GM19238 (cell line): ENCODE results near the gene SORBS2.
"Not testable (repeated sequence)": the region's sequence is repeated elsewhere in the genome, so short reads cannot be mapped to it uniquely, and the experiment has no call there.

ENCODE experiments used
- DNase-seq: peaks from one replicate; pipeline ENCODE4 v3.0.0; 2011; ENCODE audit warnings: low spot score; ENCODE audit not compliant: insufficient read length

Gene SORBS2

DNA sequence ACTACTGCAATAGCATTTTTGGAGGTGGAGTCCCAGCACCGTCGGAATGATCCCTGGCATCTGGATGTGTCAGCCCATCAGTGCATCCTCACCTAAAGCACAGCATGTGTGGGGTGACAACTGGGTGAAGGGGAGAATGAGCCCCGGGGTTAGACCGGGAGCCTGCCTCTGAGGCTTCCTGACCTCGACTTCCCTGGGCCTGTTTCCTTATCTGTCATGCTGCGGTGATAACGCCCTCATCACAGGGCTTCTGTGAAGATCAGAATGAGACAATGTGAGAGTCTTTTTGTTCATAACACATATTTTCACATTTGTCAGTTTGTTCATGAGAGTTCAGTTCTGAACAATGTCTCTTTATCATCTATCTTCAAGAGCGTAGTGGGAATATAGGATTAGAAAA, 245.6 kb downstream of the SORBS2 start:
- no peak for DNase-seq

DNA sequence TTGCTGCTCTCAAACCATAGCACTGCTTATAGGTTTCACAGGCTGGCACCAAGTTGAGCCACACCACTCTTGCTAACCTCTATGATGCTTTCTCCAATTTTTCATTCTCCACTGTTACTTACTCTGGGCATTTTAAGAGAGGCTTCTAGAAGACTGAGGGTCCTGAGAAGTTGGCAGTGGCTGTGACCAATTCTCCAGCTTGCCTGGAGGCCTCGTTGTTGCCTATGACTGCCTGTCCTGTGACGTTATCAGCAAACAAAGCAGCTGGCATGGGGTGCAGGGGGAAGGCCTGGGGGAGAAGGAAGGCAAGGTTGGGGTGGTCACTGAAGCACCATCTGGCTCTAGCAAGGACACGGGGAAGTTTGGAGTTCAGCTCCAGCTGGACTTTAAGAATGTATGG, 246.3 kb downstream of the SORBS2 start:
- no peak for DNase-seq

DNA sequence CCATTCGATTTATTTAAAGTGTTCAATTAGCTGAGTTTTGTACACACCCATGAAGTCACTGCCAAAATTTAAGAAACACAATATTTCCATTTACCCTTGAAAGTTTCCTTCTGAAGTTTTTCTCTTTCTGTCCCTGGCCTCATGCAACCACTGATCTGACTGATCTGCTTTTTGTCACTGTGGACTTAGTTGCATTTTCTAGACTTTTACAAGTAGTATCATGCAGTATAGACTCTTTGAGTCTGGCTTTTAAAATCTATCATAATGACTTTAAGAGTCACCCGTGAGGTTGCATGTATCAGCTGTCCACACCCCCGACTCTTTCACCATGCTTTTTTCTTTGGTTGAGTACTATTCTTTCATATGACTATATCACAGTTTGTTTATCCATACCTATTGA, 247.6 kb downstream of the SORBS2 start:
- DNase-seq, result no peak

DNA sequence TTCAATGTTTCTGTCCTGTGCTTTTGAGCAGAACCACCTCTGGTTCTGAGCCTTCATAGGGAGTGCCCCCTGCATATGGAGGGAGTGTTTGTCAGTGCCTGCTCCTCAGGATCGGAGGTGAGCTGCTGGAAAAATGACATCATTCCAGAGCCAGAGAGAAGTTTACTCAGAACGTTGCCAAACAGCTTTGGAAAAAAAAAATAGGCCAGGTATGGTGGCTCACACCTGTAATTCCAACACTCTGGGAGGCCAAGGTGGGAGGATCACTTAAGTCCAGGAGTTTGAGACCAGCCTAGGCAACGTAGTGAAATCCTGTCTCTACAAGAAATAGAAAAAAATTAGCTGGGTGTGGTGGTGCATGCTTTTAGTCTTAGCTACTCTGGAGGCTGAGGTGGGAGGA, 249.5 kb downstream of the SORBS2 start:
- no peak for DNase-seq

DNA sequence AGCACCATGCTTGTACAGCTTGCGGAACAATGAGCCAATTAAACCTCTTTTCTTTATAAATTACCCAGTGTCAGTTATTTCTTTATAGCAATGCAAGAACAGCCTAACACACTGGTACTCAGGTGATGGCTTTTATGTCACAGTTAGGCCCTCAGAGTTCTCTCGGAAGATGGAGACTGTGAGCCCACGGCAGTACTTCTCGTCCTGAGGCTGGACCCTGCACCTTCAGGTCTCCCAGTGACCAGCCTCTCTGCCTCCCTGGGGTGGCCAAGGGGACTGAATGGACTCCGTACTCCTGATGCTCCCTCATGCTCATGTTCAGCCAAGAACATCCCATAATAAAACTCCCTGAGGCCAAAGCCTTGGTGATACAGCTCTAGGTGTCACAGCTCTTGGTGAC, 251.7 kb downstream of the SORBS2 start:
- DNase-seq, result no peak

DNA sequence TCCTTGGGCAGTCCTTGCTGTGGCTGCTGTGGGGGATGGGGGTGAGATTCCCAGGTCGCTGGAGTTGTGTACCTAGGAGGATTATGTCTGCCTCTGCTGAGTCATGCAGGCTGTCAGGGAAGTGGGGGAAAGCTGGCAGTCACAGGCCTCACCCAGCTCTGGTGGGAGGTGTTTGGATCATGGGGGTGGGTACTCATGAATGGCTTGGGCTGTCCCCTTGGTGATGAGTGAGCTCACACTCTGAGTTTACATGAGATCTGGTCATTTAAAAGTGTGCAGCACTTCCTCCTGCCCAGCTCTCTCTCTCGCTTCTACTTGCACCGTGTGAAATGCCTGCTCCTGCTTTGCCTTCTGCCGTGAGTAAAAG, 252.1 kb downstream of the SORBS2 start:
- DNase-seq, result no peak

DNA sequence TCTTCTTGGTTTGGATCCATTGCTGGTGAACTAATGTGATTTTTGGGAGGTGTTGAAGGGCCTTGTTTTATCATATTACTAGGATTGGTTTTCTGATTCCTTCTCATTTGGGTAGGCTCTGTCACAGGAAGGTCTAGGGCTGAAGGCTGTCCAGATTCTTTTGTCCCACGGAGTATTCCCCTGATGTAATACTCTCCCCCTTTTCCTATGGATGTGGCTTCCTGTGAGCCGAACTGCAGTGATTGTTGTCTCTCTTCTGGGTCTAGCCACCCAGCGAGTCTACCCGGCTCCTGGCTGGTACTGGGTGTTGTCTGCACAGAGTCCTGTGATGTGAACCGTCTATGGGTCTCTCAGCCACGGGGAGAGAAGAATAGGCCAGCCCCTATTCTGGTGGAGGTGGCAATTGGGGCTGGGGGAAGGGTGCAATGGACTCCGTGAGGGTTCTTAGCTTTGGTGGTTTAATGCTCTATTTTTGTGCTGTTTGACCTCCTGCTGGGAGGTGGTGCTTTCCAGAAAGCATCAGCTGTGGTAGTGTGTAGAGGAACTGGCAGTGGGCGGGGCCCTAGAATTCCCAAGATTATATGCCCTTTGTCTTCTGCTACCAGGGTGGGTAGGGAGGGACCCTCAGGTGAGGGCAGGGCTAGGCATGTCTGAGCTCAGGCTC, 252.6 kb downstream of the SORBS2 start:
- DNase-seq, result not testable (repeated sequence)

DNA sequence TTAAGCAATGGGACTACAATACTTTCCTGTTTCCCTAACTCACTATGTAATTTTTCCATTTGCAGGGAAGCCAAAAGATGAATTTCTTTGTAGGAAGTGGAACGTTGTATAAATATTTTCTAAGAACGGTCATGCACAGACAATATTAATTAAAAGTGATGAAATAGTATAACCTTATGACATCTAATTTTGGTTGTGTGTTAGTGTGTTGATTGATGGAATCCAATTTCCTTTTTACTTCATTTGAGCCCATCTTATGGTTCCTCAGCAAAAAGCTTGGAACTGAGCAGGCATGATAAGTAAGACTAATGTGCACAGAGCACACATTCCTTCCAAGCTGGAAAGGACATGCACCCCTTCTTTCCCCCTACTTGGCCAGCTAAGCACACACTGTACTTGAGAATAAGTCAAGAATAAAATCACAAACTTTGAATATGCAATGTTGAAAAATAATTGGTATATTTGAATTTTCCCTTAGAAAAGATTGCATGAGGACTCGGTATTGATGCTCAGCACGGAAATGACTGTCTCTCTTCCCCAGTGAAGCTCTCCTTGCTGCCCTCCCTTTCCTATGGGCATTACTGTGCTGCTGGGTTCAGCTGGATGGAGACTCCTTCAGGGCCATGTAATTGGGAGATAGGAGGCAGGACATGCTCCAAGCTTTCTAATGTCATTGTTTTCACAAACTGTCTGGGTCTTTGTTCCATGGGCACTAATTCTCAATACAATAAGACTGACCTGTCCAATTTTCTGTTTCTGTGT, 257.4 kb downstream of the SORBS2 start:
- no peak for DNase-seq

DNA sequence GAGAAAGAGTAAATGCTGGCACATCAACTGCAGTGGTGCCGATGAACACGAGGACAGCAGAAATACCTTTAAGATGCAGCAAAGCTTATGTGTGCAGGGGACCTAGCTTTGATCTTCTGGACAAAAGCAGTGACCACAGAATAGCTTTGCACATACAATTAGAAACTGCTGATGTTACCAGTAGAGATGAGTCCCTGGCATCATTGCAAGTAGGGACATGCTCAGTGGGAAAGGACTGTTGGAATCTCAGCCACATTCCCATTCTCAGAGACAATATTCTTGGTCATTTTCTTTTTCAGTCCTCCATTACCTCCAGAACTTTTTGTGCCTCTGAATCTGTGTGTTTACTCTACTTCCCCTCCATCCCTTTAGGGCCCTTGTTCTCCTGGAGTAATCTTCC, 259.7 kb downstream of the SORBS2 start:
- DNase-seq, result no peak

DNA sequence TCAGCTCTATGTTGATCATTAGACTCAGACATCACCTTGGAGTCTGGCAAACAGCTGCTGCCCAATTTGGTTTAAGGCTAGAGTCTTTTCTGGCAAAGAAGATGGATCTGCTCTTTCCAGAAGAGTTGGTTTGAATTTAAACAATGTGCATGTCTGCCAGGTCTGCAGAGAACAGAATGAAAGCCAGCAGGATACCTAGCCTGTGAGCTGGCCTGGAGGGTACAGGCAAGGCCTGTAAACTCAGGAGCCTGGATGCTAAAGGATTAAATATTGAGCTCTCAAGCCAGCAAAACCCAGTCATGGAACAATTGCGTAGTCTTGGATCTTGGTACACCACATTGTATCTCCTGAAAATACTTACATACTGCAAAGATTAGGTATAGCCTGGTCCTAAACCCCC, 261.1 kb downstream of the SORBS2 start:
- DNase-seq, result no peak

DNA sequence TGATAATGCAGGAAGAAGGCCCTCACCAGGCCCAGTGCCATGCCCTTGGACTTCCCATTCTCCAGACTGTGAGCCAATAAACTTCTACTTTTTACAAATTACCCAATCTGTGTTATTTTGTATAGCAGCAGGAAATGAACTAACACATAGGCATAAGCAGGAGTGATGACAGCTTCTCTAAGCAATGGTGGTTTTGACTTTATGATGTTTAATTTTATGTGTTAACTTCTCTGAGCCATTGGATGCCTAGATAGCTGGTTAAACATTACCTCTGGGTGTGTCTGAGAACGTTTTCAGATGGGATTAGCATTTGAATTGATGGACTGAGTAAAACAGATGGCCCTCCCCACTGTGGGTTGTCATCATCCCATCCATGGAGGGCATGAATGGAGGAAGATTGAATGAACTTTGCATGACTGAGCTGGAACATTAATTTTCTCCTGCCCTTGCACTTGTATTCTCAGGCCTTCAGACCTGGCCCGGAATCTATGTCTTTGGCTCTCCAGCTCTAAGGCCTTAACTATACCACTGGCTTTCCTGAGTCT, 262.8 kb downstream of the SORBS2 start:
- DNase-seq, result no peak

DNA sequence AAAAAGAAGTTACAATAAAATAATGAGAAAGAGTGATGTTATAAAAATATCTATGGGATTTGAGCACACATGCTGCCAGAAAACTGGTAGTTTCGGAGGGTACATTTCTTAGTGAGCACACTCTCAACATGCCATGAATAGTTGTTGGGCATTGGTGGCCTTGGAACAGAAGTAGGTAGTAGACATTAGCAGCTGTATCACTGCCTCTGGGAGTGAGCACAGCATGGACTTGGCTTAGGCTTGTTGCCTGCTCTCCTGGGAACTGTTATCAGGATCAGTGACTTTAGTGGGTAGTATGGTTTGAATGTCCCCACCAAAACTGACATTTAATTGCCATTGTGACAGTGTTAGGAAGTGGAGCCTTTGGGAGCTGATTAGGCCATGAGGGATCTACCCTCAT, 263.4 kb downstream of the SORBS2 start:
- no peak for DNase-seq

DNA sequence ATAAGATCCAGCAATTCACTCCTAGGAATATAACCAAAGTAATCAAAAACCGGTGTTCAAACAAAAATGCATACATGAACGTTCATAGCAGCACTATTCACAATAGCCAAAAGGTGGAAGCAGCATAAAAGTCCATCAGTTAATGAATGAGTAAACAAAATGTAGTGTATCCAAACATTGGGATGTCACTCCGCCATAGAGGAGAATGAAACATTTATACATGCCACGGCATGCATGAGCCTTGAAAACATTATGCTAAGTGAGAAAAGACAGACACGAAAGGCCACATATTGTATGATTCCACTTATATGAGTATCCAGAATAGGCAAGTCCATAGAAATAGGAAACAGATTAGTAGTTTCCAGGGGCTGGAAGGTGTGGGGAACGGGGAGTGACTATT, 265.7 kb downstream of the SORBS2 start:
- DNase-seq, result no peak

DNA sequence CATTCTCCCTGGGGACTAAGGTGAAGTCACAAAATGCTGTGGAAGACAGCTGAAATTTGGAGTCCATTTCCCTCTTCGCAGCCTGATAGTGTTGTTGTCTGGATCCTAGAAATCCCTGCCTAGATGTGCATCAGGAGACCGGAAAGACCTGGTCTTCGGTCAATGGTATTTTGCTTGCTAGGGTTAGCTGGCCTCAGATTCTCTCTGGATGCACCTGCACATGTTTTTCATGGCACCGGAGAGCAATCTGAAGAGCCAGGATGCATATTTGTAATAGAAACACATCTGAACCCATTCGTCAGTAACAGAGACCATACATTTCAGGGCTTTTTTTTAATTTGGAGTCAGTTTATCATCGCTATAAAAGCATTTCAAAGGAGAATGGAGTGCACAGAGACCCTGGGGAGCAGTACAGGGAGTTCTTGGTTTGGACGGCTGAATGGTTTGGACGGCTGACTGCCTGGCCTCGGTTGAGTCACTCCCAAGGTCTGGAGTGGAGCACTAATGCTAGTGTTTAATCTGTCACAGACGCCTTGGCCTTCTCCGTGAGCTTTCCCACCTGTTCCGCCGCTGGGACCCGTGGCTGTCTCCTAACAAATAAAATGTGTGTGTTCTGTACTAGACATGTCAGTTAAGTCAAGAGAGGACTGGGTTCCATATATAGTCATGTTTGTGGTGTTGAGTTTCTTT, 269.2 kb downstream of the SORBS2 start:
- no peak for DNase-seq

DNA sequence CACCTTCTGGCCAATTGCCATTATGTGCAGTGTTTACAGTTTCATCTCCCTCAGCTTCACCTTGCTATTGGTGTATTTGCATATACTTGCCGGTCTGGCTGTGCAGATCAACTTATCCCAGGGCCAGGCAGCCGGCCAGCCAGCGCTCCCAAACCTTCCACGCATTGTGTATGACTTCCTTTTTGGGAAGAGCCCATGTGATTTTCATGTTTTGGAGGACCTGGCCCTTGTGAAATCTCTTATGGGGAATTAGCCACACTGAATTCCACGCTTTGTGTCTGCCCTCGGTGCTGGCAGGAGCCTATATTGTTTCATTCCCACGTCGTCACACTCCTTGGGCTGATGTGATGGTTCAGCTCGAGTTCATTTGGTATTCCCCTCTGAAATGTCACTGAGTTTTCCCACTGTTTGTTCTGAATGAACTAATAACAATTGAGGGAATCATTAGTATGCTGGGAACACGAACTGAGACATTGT, 270.7 kb downstream of the SORBS2 start:
- no peak for DNase-seq

DNA sequence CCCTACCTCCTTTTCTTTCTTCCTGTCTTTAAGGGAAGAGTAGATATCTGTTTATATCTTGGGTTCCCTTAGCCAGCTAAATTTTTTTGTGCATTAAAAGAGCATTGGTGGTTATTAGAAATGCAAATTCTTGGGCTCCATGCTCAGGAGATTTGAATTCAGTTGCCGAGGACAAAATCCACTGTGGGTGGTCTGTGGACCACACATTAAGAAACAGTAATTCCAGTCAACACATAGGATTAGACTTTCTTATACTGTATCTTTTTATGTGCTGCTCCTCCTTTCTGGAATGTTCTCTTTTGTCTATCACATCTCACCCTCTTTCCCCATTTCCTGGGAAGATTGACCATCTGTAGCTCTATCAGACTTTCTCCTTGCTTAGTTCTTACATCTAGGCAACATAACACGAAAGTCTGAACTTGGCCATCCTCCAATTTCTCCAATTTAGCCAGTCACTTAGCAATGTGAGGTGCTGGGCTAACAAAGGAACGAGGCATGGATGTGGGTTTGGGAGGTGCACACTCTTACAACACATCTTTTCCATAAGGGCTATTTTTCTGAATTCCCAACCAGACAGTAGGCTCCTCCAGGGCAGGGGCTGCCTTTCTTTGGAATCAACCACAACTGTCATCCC, 271.4 kb downstream of the SORBS2 start:
- DNase-seq, result no peak

DNA sequence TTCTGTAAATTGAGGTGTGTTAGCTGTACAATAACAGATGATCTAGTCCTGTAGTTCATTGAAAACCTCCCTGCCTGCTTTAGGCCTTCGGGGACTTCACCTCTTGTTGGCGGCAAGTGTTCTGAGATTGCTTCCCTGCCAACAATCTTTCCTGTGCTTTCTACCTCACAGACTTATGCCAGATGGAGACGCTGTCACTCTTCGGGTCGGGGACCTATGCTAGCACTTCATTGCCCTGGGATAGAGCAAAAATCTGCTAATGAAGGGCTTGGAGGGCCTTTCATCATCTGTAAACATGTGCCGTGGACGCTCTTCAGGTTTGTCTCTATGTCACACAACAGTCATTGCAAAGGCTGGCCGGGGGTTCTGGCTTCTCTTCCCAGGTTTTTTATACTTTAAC, 272.0 kb downstream of the SORBS2 start:
- no peak for DNase-seq

DNA sequence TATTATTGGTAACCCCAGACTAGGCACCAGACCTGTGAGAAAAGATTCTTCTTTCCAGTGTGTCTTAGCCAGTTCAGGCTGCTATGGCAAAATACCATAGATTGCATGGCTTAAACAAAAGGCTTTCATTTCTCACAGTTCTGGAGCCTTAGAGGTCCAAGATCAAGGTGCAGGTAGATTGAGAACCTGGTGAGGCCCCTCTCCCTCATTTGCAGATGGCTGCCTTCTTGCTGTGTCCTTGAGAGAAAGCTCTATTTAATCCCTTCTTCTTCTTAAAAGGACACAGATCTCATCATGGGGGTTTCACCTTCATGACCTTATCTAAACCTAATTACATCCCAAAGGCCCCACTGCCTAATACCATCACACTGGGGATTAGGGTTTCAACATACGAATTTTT, 273.2 kb downstream of the SORBS2 start:
- no peak for DNase-seq

DNA sequence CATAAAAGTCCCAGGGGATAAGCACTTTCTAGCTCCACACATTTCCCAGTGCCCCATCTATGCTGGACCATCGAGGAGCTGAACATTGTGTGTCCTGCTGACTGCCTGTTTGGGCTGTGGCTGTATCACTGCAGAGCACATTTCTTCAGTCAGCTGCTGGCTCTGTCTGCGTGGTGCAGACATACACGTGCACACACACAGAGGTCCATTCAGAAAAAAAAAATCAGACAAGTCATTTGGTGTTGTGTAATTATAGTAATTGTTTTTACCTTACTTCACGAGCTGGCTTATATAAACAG, 275.6 kb downstream of the SORBS2 start:
- no peak for DNase-seq

DNA sequence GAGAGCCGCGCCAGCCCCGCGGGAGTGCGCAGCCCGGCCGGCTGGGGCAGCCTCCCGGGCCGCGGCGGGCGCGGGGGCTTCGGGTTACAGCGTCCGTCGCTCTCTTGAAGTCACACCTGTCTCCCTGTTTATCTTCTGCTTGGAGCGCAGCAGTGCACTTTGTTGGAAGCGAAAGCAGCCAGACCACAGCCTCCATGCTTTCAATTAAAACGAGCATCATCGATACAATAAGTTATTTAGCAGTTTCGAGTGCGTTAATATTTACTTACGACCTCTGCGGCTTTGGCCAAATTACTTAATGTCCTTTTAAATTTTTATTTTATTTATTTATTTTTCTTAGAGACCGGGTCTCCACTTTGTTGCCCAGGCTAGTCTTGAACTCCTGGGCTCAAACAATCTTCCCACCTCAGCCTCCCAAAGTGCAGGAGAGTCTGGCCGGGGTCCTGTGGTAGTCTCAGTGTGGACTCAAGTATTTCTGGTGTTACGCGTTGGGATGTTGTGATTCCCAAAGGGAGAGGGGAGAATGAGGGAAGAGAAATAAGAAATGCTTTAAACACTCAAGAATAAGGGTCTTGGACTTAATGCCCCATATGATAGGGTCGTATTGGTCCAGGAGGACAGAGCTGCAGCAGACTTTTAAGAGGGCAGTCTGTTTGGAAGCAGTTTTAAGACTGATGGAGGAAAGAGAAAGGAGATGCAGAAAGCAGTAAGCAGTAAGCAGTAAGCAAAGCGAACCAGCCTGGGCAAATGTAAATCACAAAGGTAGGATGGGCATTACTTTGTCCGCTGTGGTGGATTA, 276.2 kb downstream of the SORBS2 start:
- DNase-seq, result no peak
